GM12864 (cell line): ENCODE results near the gene TIMM23.

ENCODE experiments used
- DNase-seq: peaks from one replicate; pipeline ENCODE4 v3.0.0-alpha.2; 2011; ENCODE audit warnings: low read depth
- H3K4me3 ChIP-seq: 2 replicates; pipeline ENCODE4 v1.5.1; 2011; ENCODE audit warnings: mild to moderate bottlenecking, low read depth, low read length, control low read depth
- CTCF ChIP-seq: IDR thresholded peaks from 2 replicates; pipeline ENCODE4 v1.5.1; 2011; ENCODE audit warnings: low read depth, mild to moderate bottlenecking, moderate library complexity, low read length, control low read depth, inconsistent platforms; ENCODE audit errors: missing control alignments

TIMM23 gene

GRCh38 chr10:46052791-46053375, 80.6 kb downstream of the TIMM23 start:
- no peak for DNase-seq
- no peak overlapping the region for H3K4me3 ChIP-seq
- TF ChIP-seq CTCF = no peak
